Measurements from ENCODE around the gene BCCIP.

Gene BCCIP

DNA sequence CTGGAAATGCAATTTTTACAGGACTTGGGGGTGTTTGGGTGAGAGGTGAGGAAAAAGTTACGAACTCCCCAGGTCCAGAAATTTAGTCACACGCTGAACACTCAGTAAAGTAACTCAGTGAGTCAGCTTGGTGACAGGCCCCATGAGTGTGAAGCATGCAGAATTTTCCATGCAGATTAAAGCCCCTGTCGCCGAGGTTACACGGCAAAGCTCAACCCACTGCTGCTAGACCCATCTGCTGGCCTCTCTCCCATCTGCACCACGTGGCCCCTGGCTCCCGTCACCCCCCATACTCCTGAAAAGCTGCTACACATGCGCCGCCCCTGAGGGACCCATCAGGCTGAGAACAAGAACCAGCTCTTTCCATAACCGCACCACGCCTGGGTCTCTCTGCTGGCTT is 40.7 kb upstream of the BCCIP start:
- Histone ChIP-seq H3K27ac (ENCODE audit: low read length) (no peak overlapping the region), H3K9ac (ENCODE audit: low read length in 2 of 2) (no peak overlapping the region), H3K27me3 (ENCODE audit: control insufficient read depth in 1 of 2, insufficient read depth in 2 of 2, low read length in 2 of 2) (no peaks in the 10 kb centered on the region), H3K4me1 (ENCODE audit: control insufficient read depth, insufficient read depth, low read length) (no peaks in the 10 kb centered on the region), H3K9me3 (ENCODE audit: control insufficient read depth in 2 of 2, low read length in 2 of 2) (peaks cover 0 to 3% of the 10 kb centered on the region in 2 donors), H3K4me3 (ENCODE audit: low read length in 2 of 2) (no peak overlapping the region), H3K36me3 (ENCODE audit: control insufficient read depth in 2 of 2, insufficient read depth in 2 of 2, low read length in 2 of 2) (no peaks in the 10 kb centered on the region)

DNA sequence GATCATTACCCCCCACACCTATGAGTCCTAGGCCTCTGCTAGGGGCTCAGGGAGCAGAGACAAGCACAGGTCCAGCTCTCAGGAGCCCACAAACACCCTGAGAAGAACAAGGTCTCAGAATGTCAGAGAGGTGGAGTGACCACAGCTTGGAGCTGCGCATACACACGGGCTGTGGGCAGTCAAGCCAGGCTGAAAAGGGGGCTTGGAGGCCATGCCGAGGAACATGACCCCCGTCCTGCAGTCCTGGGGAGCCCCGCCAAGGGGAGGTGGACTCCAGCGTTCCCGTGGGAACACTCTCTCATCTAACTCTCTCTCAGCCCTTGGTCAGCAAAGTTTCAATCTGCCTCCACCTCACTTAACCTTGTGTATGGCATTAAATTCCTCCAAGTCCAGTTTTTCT is 39.9 kb upstream of the BCCIP start:
- H3K27me3 ChIP-seq (ENCODE audit: control insufficient read depth in 1 of 2, insufficient read depth in 2 of 2, low read length in 2 of 2): no peaks in the 10 kb centered on the region
- H3K36me3 ChIP-seq (ENCODE audit: control insufficient read depth in 2 of 2, insufficient read depth in 2 of 2, low read length in 2 of 2): peaks cover 0 to 5% of the 10 kb centered on the region in 2 donors
- H3K9ac ChIP-seq (ENCODE audit: low read length in 2 of 2): no peak overlapping the region
- no peaks in the 10 kb centered on the region for H3K4me1 ChIP-seq (ENCODE audit: control insufficient read depth, insufficient read depth, low read length)
- no peak overlapping the region for H3K27ac ChIP-seq (ENCODE audit: low read length)
- H3K9me3 ChIP-seq (ENCODE audit: control insufficient read depth in 2 of 2, low read length in 2 of 2): peaks cover 0 to 3% of the 10 kb centered on the region in 2 donors
- H3K4me3 ChIP-seq (ENCODE audit: low read length in 2 of 2): no peak overlapping the region

DNA sequence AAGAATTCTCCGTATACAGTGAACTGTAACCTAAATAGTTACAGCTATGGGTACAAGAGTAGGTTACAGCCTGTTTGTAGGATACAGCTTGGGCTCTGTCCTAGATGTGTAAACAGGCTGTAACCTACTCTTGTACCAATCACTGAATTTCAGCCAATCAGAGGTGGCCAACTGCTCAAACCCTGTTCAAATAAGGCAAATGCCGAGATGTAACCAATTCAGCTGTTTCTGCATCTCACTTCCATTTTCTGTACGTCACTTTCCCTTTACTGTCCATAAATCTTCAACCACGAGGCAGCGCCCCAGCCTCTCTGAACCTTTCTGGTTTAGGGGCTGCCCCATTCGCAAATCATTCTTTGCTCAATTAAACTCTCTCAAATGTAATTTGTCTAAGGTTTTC is 39.4 kb upstream of the BCCIP start:
- Histone ChIP-seq H3K9ac (ENCODE audit: low read length in 2 of 2) (no peak overlapping the region), H3K4me1 (ENCODE audit: control insufficient read depth, insufficient read depth, low read length) (no peaks in the 10 kb centered on the region), H3K9me3 (ENCODE audit: control insufficient read depth in 2 of 2, low read length in 2 of 2) (peaks cover 0 to 3% of the 10 kb centered on the region in 2 donors), H3K27me3 (ENCODE audit: control insufficient read depth in 1 of 2, insufficient read depth in 2 of 2, low read length in 2 of 2) (no peaks in the 10 kb centered on the region), H3K27ac (ENCODE audit: low read length) (no peak overlapping the region), H3K4me3 (ENCODE audit: low read length in 2 of 2) (no peak overlapping the region), H3K36me3 (ENCODE audit: control insufficient read depth in 2 of 2, insufficient read depth in 2 of 2, low read length in 2 of 2) (peaks cover 0 to 8% of the 10 kb centered on the region in 2 donors)

DNA sequence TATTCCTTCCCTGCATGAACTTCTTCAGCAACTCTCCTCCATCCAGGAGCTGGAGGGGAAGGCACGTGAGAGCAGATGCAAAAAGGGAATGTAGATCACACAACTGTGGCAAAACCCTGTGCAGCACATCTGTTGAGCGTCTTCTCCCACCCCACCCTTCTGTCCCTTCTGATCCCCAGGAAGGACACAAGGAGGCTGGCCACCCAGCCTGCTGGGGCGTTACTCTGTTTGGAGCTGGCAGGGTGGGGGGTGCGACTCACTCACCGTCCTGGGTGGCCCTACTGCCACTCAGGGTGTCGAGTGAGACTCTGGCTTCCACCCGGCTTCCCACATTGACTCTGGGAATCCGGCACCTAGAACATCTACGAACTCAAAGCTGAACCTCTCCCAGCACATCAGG is 37.6 kb upstream of the BCCIP start:
- H3K4me1 ChIP-seq (ENCODE audit: control insufficient read depth, insufficient read depth, low read length): no peaks in the 10 kb centered on the region
- H3K36me3 ChIP-seq (ENCODE audit: control insufficient read depth in 2 of 2, insufficient read depth in 2 of 2, low read length in 2 of 2): peaks cover 2 to 17% of the 10 kb centered on the region in 2 donors
- no peaks in the 10 kb centered on the region for H3K27me3 ChIP-seq (ENCODE audit: control insufficient read depth in 1 of 2, insufficient read depth in 2 of 2, low read length in 2 of 2)
- H3K9ac ChIP-seq (ENCODE audit: low read length in 2 of 2): no peak overlapping the region
- H3K4me3 ChIP-seq (ENCODE audit: low read length in 2 of 2): no peak overlapping the region
- no peaks in the 10 kb centered on the region for H3K9me3 ChIP-seq (ENCODE audit: control insufficient read depth in 2 of 2, low read length in 2 of 2)
- H3K27ac ChIP-seq (ENCODE audit: low read length): no peak overlapping the region

GRCh38 chr10:125788156-125789034 is 35.0 kb upstream of the BCCIP start:
- no peak overlapping the region for H3K4me3 ChIP-seq (ENCODE audit: low read length in 2 of 2)
- H3K9me3 ChIP-seq (ENCODE audit: control insufficient read depth in 2 of 2, low read length in 2 of 2): no peaks in the 10 kb centered on the region
- H3K4me1 ChIP-seq (ENCODE audit: control insufficient read depth, insufficient read depth, low read length): no peaks in the 10 kb centered on the region
- no peak overlapping the region for H3K27ac ChIP-seq (ENCODE audit: low read length)
- no peaks in the 10 kb centered on the region for H3K27me3 ChIP-seq (ENCODE audit: control insufficient read depth in 1 of 2, insufficient read depth in 2 of 2, low read length in 2 of 2)
- H3K36me3 ChIP-seq (ENCODE audit: control insufficient read depth in 2 of 2, insufficient read depth in 2 of 2, low read length in 2 of 2): peaks cover 10 to 29% of the 10 kb centered on the region in 2 donors
- no peak overlapping the region for H3K9ac ChIP-seq (ENCODE audit: low read length in 2 of 2)

- Histone ChIP-seq H3K27ac (ENCODE audit: low read length) (no peak overlapping the region), H3K27me3 (ENCODE audit: control insufficient read depth in 1 of 2, insufficient read depth in 2 of 2, low read length in 2 of 2) (no peaks in the 10 kb centered on the region), H3K4me1 (ENCODE audit: control insufficient read depth, insufficient read depth, low read length) (no peaks in the 10 kb centered on the region), H3K4me3 (ENCODE audit: low read length in 2 of 2) (no peak overlapping the region), H3K9me3 (ENCODE audit: control insufficient read depth in 2 of 2, low read length in 2 of 2) (no peaks in the 10 kb centered on the region), H3K36me3 (ENCODE audit: control insufficient read depth in 2 of 2, insufficient read depth in 2 of 2, low read length in 2 of 2) (peaks cover 27 to 59% of the 10 kb centered on the region in 2 donors), H3K9ac (ENCODE audit: low read length in 2 of 2) (no peak overlapping the region)
Observed at GRCh38 chr10:125792342-125793300, 30.7 kb upstream of the BCCIP start.

- H3K9me3 ChIP-seq (ENCODE audit: control insufficient read depth in 2 of 2, low read length in 2 of 2): no peaks in the 10 kb centered on the region
- no peak overlapping the region for H3K27ac ChIP-seq (ENCODE audit: low read length)
- no peaks in the 10 kb centered on the region for H3K27me3 ChIP-seq (ENCODE audit: control insufficient read depth in 1 of 2, insufficient read depth in 2 of 2, low read length in 2 of 2)
- H3K36me3 ChIP-seq (ENCODE audit: control insufficient read depth in 2 of 2, insufficient read depth in 2 of 2, low read length in 2 of 2): peaks cover 33 to 53% of the 10 kb centered on the region in 2 donors
- H3K9ac ChIP-seq (ENCODE audit: low read length in 2 of 2): no peak overlapping the region
- no peak overlapping the region for H3K4me3 ChIP-seq (ENCODE audit: low read length in 2 of 2)
- H3K4me1 ChIP-seq (ENCODE audit: control insufficient read depth, insufficient read depth, low read length): no peaks in the 10 kb centered on the region
Observed at GRCh38 chr10:125795128-125795527, 28.2 kb upstream of the BCCIP start.

GRCh38 chr10:125795637-125796190 is 27.6 kb upstream of the BCCIP start:
- no peaks in the 10 kb centered on the region for H3K9me3 ChIP-seq (ENCODE audit: control insufficient read depth in 2 of 2, low read length in 2 of 2)
- H3K4me3 ChIP-seq (ENCODE audit: low read length in 2 of 2): no peak overlapping the region
- H3K27me3 ChIP-seq (ENCODE audit: control insufficient read depth in 1 of 2, insufficient read depth in 2 of 2, low read length in 2 of 2): no peaks in the 10 kb centered on the region
- peaks cover 33 to 53% of the 10 kb centered on the region in 2 donors for H3K36me3 ChIP-seq (ENCODE audit: control insufficient read depth in 2 of 2, insufficient read depth in 2 of 2, low read length in 2 of 2)
- no peak overlapping the region for H3K27ac ChIP-seq (ENCODE audit: low read length)
- no peaks in the 10 kb centered on the region for H3K4me1 ChIP-seq (ENCODE audit: control insufficient read depth, insufficient read depth, low read length)
- H3K9ac ChIP-seq (ENCODE audit: low read length in 2 of 2): no peak overlapping the region

DNA sequence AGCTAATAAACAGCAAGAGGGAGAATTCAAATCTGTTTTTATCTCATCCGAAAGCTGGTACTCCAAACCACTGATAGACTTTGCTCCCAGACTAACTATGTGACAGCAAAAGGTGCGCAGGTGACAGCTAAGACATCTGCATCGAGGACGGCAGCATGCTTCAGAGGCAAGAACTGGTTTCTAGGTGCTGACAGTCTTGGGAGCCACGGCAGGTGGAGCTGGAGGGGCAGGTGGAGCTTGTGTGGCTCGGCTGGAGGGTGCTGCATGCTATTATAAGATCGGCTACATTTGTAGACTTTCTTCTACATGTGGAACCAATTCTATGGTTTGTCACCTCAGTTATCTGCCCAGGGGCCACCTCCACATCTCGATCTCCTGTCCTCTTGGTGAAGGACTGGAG is 25.9 kb upstream of the BCCIP start:
- Histone ChIP-seq H3K4me3 (ENCODE audit: low read length in 2 of 2) (no peak overlapping the region), H3K27me3 (ENCODE audit: control insufficient read depth in 1 of 2, insufficient read depth in 2 of 2, low read length in 2 of 2) (no peaks in the 10 kb centered on the region), H3K9me3 (ENCODE audit: control insufficient read depth in 2 of 2, low read length in 2 of 2) (no peaks in the 10 kb centered on the region), H3K4me1 (ENCODE audit: control insufficient read depth, insufficient read depth, low read length) (no peaks in the 10 kb centered on the region), H3K9ac (ENCODE audit: low read length in 2 of 2) (no peak overlapping the region), H3K36me3 (ENCODE audit: control insufficient read depth in 2 of 2, insufficient read depth in 2 of 2, low read length in 2 of 2) (peaks cover 40 to 51% of the 10 kb centered on the region in 2 donors), H3K27ac (ENCODE audit: low read length) (no peak overlapping the region)

GRCh38 chr10:125797994-125798662 is 25.2 kb upstream of the BCCIP start:
- Histone ChIP-seq H3K27ac (ENCODE audit: low read length) (no peak overlapping the region), H3K4me3 (ENCODE audit: low read length in 2 of 2) (no peak overlapping the region), H3K36me3 (ENCODE audit: control insufficient read depth in 2 of 2, insufficient read depth in 2 of 2, low read length in 2 of 2) (peaks cover 40 to 49% of the 10 kb centered on the region in 2 donors), H3K27me3 (ENCODE audit: control insufficient read depth in 1 of 2, insufficient read depth in 2 of 2, low read length in 2 of 2) (no peaks in the 10 kb centered on the region), H3K9ac (ENCODE audit: low read length in 2 of 2) (no peak overlapping the region), H3K9me3 (ENCODE audit: control insufficient read depth in 2 of 2, low read length in 2 of 2) (no peaks in the 10 kb centered on the region), H3K4me1 (ENCODE audit: control insufficient read depth, insufficient read depth, low read length) (no peaks in the 10 kb centered on the region)
